ENCODE results near the gene BLTP3B. TPM values are rescaled to one million over a fixed set of nuclear protein-coding genes. Genes with fewer than 3 reads are reported as not detected.

BLTP3B gene
- total and polyA plus RNA-seq, 2 of the 13 experiments (the other 11 are each of a cell fraction or from before 2014, with no cell fraction given): 15.6 to 24.4 TPM

DNA sequence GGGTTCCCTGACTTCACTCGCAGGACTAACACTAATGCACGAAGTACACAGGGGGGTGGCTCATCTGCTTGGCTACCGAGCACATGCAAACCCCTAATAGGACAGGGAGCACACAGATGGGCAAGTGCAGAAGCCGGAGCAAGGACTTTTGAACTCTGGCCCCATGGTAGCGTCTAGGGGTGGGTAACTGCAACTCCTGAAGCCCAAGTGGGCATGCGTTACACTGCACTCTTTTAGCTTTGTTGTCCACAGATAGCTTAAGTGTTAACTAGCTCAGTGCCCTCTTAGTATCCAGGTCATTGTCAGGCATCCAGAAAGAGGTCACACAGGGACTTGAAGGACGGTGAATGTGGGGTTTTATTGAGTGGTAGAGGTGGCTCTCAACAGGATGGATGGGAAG, 3.0 kb upstream of the BLTP3B start (continued):
- TF ChIP-seq, protein P1, sequence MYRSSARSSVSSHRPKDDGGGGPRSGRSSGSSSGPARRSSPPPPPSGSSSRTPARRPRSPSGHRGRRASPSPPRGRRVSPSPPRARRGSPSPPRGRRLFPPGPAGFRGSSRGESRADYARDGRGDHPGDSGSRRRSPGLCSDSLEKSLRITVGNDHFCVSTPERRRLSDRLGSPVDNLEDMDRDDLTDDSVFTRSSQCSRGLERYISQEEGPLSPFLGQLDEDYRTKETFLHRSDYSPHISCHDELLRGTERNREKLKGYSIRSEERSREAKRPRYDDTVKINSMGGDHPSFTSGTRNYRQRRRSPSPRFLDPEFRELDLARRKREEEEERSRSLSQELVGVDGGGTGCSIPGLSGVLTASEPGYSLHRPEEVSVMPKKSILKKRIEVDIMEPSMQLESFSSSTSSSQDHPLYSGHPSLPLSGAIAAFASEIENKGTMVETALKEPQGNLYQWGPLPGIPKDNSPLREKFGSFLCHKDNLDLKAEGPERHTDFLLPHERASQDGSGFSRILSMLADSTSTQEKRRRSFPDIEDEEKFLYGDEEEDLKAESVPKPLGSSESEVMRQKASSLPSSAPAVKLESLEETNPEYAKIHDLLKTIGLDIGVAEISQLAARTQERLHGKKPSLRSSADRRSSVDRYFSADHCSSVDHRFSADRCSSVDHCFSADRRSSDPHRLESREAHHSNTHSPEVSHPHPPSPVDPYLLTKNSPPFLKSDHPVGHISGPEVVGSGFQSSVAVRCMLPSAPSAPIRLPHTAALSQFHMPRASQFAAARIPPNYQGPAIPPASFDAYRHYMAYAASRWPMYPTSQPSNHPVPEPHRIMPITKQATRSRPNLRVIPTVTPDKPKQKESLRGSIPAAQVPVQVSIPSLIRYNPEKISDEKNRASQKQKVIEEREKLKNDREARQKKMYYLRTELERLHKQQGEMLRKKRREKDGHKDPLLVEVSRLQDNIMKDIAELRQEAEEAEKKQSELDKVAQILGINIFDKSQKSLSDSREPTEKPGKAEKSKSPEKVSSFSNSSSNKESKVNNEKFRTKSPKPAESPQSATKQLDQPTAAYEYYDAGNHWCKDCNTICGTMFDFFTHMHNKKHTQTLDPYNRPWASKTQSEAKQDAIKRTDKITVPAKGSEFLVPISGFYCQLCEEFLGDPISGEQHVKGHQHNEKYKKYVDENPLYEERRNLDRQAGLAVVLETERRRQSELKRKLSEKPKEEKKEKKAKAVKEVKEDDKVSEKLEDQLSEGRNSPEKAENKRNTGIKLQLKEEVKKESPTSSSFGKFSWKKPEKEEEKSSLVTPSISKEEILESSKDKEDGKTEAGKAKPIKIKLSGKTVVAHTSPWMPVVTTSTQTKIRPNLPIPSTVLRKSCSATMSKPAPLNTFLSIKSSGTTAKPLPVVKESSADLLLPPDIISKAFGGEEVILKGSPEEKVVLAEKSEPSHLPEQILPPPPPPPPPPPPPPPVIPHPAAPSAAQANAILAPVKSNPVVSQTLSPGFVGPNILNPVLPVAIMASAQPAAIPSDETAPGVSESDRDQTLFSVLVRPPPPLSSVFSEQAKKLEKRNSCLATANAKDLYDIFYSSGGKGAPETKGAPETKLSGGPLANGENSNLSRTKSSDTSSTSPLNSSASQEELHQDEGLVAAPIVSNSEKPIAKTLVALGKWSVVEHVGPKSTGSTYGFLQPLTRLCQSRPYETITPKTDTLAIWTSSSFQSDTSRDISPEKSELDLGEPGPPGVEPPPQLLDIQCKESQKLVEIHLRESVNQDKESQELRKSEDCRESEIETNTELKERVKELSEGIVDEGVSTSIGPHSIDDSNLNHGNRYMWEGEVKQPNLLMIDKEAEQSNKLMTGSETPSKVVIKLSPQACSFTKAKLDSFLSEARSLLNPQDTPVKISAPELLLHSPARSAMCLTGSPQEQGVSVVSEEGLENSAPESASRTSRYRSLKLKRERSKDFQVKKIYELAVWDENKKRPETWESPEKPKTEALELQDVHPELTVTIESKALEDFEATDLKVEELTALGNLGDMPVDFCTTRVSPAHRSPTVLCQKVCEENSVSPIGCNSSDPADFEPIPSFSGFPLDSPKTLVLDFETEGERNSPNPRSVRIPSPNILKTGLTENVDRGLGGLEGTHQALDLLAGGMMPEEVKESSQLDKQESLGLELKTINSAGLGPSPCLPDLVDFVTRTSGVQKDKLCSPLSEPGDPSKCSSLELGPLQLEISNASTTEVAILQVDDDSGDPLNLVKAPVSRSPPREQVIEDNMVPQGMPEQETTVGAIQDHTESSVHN (CRISPR knock-in tag; IDR thresholded peaks at IDR 0.05): no peak
- TF ChIP-seq, protein P2, sequence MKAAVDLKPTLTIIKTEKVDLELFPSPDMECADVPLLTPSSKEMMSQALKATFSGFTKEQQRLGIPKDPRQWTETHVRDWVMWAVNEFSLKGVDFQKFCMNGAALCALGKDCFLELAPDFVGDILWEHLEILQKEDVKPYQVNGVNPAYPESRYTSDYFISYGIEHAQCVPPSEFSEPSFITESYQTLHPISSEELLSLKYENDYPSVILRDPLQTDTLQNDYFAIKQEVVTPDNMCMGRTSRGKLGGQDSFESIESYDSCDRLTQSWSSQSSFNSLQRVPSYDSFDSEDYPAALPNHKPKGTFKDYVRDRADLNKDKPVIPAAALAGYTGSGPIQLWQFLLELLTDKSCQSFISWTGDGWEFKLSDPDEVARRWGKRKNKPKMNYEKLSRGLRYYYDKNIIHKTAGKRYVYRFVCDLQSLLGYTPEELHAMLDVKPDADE (CRISPR knock-in tag; IDR thresholded peaks at IDR 0.05): no peak
- TF ChIP-seq ZNF629 (CRISPR knock-in tag; conservative IDR thresholded peaks at IDR 0.05): peak; percentile 75
- TF ChIP-seq ATF7 (IDR thresholded peaks at IDR 0.05): no peak
- no peak for TF ChIP-seq ATF7 (CRISPR knock-in tag; IDR thresholded peaks at IDR 0.05)
- TF ChIP-seq HHEX (CRISPR knock-in tag; IDR thresholded peaks at IDR 0.05): no peak

Data from HepG2 (cell line).